ENCODE results near the gene ASPG.

DNA sequence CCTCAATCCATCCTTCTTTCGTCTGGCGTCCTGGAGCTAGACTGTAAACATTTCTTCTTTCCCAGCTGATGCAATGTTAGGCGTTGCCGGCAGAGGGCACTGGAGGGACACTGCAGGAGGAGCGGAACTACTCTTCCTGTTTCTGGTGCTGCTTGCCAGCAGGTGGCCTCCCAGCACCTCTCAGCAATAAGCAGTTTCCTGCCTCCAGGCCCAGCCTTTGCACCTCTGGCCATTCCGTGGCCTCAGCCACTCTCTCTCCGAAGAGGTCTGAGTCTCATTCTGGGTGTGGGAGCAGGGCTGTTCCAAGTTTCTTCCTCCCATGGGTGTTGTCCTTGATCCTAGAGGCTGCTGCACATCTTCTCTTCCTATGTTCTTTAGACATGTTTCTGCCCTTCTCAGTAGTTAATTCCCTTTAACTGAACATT, 7.5 kb upstream of the ASPG start:
- TF ChIP-seq EZH2phosphoT487 (IDR thresholded peaks at IDR 0.05; ENCODE audit: borderline replicate concordance, low read depth, low read length) (no peak), CTCF (conservative IDR thresholded peaks at IDR 0.05; ENCODE audit: low read length) (peak; percentile 100)

Data from OCI-LY7 (cell line).